Hypothalamus (tissue), 51 donors: ENCODE results near the gene ARRB1.
A peak's percentile ranks its signal among the peaks of the same experiment; 100 is the strongest.
"Not testable (repeated sequence)": the region's sequence is repeated elsewhere in the genome, so short reads cannot be mapped to it uniquely, and the experiment has no call there.

ENCODE experiments used
- DNase-seq, 51 donors: peaks; one replicate each; lab custom pipeline; 2025; lab: John Stamatoyannopoulos, UW

ARRB1 gene

GRCh38 chr11:75345455-75346160 lies 5.9 kb downstream of the ARRB1 start:
- peak in 1 of 51 donors; percentile 33 for DNase-seq

DNA sequence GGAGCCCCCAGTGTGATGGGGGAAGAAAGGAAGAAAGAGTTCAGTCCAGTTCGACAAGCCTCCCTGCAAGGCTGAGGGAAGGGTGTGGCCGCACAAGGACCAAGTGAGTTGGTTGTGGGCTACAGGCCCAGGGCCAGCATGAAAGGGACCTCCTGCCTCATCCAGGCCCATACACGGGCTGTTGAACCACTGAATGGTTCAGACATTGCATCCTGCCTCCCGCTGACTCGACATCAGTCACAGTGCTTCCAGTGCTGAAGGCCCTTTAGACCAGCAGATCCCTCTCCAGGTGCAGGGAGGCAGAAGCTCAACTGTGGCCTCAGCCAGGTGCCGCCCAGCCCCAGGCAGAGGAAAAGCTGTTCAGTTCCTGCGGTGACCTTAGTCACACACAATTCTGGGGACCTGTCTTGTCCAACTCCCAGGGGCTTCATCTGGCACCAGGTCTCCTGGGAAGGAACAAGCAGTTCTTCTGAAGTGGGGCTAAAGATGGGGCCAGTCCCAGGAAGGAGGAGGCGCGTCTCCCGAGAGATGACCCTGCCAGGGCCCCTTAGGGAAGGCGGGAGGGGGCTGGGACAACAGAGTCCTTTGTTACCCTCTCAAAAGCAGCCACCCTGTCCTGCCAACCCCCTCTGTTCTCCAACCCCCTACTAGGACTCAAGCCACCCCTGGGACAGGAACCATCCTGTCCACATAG lies 6.6 kb downstream of the ARRB1 start:
- peak in 10 of 51 donors; percentile 37 to 68 (median 45) for DNase-seq

DNA sequence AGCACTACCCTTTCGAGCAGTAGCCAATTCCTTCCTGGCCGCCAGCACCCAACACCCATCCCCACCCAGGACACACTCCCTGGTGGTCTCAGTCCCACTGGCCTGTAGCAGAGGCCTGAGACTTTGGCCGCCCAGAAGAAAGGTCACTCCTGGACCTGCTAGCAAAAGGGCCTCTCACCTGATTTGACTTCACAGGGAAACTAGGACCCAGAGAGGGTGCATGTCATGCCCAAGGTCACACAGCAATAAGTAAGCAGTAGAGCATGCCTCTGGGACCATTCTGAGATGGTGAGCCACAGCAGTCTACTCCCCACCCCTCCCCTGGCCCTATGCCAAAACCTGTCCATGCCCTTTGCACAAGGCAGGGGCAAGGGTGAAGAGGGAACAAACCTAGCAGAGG lies 7.3 kb downstream of the ARRB1 start:
- no peak for DNase-seq

GRCh38 chr11:75342966-75343870 lies 8.2 kb downstream of the ARRB1 start:
- DNase-seq: no peak

- DNase-seq: peak in 17 of 51 donors; percentile 17 to 64 (median 53)
Measured at GRCh38 chr11:75342231-75342918, 9.1 kb downstream of the ARRB1 start.

DNA sequence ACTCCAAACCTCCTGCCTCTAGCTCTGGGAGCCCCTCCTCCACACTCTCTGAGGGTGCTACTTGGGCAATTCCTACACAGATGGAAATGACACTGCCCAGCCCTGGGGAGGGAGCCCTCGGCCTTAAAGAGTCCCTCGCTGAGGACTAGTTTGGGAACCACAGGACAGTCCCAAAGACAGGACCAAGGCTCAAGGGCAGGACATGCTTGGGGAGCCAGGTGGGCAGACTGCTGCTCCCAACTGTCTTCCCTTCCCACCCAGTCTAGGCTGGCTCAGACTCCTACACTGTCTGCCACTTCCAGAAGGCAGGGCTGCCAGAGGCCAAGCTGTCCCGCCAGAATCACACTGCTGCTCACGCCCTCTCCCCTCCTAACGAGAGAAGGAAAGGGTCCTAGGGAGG lies 9.8 kb downstream of the ARRB1 start:
- DNase-seq: peak in 1 of 51 donors; percentile 34

DNA sequence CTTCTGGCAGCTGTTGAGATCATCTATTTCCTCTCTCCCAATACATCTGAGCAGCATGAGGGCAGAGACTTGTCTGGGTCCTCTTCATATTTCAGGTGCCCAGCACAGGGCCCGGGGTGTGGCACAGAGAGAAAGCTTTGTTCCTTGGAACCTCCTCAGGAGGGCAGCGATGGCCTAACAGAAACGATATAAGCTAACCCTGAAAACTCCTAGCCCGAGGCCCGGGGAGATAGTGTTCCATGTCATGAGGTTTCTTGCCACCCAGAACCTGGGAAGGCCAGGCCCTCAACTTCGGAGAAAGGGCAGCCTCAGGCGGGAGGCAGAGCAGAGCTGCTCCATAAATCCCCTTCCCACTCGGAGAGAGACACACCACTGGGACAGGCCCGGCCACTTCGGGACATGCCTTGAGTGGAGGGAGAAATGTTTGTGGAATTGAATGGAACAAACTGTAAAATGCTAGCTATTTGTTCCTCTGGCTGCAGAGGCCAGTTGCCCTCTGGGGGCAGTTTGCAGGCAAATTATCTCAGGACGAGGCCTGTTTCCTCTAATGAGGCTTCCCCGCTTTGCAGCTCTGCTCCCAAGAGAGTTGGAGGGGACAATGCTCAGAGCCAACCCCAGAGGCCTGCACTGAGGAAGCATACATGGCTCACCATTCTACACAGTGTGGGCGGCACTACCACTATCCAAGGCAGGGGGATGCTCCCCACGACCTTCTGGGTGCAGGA lies 11.6 kb downstream of the ARRB1 start:
- DNase-seq: no peak

DNA sequence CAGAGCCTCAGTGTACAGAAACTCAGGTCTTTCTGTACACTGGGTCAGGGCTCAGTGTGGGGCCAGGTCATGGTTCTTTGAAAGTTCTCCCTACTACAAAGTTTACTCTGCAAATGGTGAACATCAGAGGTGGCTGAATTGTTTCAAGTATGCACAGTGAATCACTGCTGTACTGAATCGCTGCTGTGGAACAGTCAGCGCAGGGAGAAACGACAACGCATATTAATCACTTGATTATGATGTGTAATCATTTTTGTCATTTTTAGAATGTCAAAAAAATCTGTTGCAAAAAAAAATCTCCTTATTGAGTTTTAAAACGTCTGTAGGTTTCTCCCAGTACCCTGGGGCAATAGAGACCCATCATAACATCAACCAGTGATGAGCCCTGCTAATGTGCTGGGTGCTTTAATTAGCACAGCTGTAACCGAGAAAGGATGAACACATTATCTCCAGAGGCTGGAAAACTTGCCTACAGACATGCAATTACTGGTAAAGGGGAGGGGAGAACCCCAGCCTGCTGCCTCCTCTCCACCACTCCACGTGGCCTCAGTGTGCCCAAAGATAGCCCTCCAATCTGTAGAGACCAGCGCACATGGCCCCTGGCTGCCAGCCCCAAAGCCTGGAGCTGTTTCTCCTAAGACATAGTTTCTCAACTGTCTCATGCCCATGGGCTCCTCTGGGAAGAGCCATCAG lies 12.8 kb downstream of the ARRB1 start:
- peak in 3 of 51 donors; percentile 29 to 52 (median 35) for DNase-seq

GRCh38 chr11:75337195-75337654 lies 14.2 kb downstream of the ARRB1 start:
- DNase-seq: peak in 1 of 51 donors; percentile 31

DNA sequence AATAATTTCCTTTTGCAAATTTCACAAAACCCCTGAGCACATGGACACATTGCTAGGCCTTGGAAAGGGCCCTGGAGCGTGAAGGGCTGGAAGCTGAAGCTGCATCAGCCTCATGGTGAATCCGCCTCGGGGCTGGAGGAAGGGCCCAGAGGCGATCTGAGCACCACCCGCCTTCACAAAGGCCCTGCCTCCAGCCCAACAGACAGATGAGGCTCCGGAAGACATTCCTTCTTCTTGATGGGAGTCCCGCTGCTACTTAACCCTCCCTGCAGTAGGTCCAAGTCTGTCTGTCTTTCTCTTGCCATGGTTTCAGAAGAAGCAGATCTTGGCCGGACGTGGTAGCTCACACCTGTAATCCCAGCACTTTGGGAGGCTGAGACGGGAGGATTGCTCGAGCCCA lies 16.5 kb downstream of the ARRB1 start:
- DNase-seq: no peak

DNA sequence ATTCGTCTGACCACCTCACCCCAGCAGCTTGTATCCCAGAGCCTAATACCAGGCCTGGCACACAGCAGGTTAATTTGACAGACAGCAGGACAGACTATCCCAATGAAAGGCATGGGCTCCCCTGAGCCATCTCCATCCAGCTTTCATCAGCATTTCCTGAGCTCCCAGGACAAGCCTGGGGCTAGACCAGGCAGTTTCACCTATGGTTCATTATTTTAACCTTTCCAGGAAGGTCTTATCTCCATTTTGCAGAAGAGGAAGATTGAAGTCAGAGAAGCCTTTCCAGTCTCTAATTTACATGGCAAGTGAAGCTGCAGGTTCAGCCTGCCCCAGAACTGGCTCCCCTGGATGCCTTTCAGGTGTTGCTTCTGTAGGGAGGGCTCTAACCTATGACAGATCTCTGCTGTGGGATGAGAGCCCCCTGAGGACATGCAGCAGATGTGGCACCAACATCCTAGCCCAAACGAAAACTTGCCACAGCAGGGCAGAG lies 17.0 kb downstream of the ARRB1 start:
- no peak for DNase-seq

- DNase-seq: no peak
Measured at GRCh38 chr11:75333807-75334140, 17.7 kb downstream of the ARRB1 start.

GRCh38 chr11:75333022-75333806 lies 18.2 kb downstream of the ARRB1 start:
- no peak for DNase-seq

- DNase-seq: not testable (repeated sequence)
Measured at GRCh38 chr11:75331761-75332160, 19.7 kb downstream of the ARRB1 start.

DNA sequence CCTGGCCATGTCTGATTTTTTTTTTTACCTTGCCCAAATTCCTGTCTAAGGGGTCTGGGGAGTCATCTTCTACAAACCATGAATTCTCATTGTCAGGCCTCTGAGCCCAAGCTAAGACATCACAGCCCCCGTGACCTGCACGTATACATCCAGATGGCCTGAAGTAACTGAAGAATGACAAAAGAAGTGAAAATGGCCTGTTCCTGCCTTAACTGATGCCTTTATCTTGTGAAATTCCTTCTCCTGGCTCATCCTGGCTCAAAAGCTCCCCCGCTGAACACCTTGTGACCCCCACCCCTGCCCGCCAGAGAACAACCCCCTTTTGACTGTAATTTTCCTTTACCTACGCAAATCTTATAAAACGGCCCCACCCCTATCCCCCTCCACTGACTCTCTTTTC lies 20.2 kb downstream of the ARRB1 start:
- DNase-seq: not testable (repeated sequence)

GRCh38 chr11:75330886-75331285 lies 20.6 kb downstream of the ARRB1 start:
- not testable (repeated sequence) for DNase-seq

DNA sequence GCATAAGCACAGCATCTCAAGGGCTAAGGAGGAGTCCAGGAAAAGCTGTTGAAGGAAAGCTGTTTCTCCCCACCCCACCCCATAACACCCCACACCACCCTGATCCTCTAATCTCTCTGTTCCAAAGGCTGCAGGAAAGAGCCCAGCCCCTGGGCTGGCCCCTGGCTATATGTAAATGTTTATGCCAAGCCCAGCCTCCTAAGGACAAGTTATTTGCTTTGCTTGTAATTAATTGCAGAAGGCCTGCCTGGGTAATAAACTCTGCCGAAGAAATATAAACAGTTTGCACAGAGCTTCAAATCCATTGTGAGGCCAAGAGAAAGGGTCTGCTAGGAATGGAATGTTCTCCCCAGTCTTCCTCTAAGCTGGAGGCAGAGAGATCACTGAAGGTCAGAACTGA lies 21.2 kb downstream of the ARRB1 start:
- DNase-seq: no peak
